GM18520 (cell line): ENCODE measurements around the gene MEN1.
"Not testable (repeated sequence)": the region's sequence is repeated elsewhere in the genome, so short reads cannot be mapped to it uniquely, and the experiment has no call there.

Experiments
- ATAC-seq: cut with Tn5 transposase; IDR thresholded peaks from one replicate; pipeline ENCODE4 v1.9.1; 2021; ENCODE audit not compliant: unreplicated experiment

Gene MEN1

GRCh38 chr11:64834031-64834722 is 23.8 kb upstream of the MEN1 start:
- no peak for ATAC-seq

GRCh38 chr11:64833509-64833908 is 23.2 kb upstream of the MEN1 start:
- ATAC-seq: no peak

GRCh38 chr11:64833198-64833502 is 22.8 kb upstream of the MEN1 start:
- no peak for ATAC-seq

DNA sequence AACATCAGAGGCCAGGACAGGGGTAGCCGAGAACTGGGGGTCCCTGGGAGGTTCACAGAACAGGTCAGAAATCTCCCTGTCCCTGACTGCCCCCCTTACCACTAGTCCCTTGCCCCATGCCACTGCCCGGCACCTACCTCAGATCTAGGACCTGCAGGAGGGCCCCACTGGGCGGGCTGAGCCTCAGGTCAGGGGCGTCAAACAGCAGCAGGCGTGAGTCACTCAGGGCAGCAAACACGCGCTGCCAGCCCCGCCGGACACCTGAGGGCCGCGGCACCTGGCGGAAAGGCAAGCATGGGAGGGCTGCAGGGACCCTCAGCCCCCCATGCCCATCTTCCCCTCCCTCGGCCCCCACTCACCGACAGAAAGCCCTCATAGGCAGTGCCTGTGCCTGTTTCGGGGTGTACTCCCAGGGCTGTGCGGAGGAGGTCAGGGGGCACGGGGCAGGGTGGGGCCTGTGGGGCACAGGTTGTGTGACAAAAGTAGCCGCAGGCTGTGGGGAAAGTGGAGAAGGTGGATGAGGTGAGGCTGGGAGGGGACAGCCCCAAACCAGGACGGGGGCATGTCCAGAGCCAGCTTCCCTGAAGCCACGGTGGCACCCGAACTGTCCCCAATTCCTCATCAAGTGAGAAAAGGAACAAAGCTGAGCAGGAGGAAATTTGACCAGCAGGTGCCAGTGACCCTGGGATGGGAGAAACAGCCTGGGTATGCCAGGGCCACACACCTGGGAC is 22.3 kb upstream of the MEN1 start:
- ATAC-seq: no peak

DNA sequence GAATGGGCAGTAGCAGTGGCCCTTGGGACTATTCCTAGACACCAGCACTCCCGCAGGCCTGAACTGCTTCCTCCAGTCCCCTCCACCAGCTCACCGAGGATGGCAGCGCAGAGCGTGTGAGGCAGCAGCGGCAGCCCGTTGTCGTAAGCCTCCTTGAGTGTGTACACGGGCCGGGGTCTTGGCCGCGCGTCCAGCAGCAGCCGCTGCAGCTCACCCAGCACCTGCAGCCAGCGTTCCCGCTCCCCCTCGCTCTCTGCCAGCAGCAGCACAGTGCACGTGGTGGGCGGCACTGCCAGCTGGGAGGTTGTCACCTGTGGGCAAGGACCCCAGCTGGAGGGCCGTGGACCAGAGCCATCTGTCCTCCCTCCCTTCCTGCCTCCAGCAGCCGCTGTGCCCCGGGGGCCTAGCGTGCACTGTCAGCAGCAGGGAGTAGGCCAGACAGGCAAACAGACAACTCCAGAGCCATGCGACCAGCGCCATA is 21.1 kb upstream of the MEN1 start:
- no peak for ATAC-seq

- no peak for ATAC-seq
Measured at GRCh38 chr11:64829536-64830251, 19.3 kb upstream of the MEN1 start.

DNA sequence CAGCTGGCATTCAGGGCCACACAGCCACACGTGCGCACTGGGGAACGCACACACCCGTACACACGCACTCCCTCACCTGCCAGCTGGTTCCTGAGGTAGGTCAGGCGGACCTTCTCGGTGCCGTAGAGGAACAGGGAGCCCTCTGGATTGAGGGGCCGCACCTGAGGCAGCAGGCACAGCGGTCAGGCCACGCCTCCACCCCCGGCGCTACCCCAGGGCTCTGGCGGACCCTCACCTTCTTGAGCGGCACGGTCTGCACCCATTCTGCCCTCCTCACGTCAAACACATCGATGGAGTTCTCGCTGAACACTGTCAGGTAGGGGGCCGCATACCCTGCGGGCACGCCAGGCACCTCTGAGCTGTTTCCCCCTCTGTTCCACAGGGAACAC is 17.1 kb upstream of the MEN1 start:
- ATAC-seq: no peak

DNA sequence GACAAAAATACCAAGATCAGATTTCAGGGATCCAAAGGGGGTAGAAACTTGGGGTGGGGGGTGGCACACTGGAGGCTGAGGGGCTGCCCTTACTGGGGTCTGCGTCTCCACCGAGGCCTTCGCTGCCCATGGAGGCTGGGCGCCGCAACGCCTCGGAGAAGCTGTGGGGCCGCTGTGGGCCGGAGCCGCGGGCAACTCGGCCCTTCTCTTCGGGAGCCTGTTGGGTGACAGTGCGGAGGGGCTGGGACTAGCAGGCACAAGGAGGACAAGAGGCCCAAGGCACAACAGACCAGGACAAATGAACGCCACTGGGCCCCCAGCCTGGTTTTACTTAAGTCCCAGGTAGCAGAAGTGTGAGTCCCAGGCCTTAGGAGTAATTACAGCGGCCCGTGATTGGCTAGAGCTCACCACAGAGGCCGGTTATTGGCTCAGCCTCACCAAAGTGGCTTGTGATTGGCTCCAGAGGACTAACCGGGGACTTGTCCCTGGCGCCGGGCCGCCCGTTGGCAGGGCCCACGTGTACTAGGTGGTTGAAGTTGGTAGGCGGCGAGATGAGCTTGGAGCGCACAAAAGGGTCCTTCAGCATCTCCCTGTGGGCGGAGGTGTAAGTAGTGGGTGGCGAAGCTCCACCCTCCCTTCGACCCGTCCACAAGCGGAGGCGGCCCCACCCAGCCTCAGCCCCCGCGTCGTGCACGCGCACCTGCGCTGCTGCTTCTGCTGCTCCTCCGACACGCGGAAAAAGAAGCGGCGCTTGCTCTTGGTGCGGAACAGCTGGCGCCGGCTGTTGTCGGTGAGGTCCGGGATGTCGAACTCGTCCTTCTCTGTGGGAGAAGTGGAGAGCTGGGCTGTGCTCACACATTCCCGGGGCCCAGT is 16.5 kb upstream of the MEN1 start:
- no peak for ATAC-seq

DNA sequence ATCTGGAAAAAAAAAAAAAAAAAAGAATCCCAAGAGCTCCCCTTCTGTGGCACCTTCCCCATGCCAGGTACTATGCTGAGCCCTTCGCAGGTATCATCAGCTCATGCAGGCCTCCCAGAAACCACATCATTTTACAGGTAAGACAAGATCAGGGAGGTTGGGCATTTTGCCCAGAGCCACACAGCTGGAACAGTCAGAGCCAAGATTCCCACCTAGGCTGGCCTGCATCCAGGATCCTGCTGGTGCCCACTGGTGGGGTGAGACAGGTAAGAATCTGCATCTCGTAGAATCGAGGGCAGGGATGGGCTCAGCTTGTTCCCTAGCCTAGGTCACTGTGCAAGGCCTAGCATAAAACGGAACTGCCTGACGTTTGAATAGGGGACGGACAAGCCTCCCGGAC is 15.7 kb upstream of the MEN1 start:
- ATAC-seq: no peak

DNA sequence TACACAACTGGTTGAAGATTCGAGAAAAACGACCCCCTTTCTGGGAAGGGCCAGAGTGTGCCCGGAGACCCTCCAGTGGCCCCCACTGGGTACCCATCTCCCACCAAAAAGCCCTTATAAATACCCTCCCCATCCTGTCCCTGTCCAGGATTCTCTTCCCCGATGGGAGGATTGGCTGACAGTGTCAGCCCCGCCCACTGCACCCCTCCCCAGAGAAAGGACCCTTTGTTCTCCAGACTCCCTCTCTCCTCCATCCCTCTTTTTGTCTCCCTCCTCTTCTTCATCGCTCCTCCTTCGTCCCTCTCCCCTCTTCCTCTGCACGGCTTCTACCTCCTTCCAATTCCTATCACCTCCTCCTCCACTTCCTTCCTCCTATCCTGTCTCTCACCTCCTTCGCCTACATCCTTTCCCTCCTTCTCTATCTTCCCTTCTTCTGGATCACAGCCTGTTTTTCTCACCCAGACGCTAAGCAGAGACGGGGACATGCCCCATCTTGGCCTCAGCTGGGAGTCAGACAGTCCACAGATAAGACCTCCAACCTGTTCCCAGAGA is 13.3 kb upstream of the MEN1 start:
- ATAC-seq: no peak

DNA sequence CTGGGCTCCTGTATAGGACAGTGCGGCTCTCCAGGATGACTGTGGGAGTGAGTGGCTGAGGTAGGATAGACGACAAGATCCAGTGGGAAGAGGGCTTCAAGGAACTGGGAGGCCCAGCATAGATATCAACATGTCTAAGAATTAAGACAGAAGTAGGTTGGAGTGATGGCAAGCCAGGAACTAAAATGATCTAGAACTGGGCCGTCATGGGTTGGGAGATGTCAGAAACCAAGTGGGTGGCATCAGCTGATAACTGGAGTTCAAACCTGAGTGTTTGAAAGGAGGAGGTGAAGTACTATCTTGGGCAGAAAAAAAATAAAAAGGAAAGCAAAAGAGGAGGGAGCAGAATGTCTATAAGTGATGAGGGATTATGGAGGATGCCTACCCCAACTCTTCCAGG is 7.1 kb upstream of the MEN1 start:
- ATAC-seq: no peak

GRCh38 chr11:64815433-64815832 is 5.1 kb upstream of the MEN1 start:
- not testable (repeated sequence) for ATAC-seq

DNA sequence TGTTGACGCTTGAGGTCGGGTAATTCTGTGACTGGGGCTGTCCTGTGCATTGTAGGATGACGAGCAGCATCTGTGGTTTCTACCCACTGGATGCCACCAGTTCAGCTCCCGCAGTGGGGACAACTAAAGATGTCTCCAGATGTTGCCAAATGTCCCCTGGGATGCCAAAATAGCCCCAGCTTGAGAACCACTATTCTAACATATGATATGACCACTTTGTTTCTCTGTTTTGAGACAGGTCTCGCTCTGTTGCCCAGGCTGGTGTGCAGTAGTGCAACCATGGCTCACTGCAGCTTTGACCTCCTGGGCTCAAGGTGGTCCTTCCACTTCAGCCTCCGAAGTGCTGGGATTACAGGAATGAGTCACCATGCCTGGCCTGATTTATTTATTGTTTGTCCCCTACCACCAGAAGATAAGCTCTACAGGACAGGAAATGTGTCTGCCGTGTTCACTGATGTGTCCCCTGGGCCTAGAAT is 4.4 kb upstream of the MEN1 start:
- peak; percentile 54 for ATAC-seq

DNA sequence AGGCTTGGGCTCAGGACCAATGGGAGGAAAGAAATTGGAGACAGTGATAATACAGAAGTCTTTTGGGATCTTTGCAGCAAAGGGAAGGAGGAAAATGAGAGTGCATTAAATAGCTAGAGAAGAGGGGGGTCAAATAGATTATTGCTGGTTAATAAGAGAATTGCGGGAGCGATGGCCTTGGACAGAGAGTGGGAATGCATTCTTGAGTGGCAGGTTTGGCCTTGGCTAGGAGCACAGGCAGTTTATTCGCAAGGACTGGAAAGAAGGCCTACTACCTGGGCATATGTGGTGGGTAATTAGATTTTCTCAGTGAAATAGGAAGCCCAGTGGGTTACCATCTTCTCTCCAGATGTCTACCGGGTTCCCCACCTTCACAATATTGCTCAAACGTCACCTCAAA is 3.5 kb upstream of the MEN1 start:
- no peak for ATAC-seq

- ATAC-seq: no peak
Measured at GRCh38 chr11:64810891-64811272, 531 bp upstream of the MEN1 start.

DNA sequence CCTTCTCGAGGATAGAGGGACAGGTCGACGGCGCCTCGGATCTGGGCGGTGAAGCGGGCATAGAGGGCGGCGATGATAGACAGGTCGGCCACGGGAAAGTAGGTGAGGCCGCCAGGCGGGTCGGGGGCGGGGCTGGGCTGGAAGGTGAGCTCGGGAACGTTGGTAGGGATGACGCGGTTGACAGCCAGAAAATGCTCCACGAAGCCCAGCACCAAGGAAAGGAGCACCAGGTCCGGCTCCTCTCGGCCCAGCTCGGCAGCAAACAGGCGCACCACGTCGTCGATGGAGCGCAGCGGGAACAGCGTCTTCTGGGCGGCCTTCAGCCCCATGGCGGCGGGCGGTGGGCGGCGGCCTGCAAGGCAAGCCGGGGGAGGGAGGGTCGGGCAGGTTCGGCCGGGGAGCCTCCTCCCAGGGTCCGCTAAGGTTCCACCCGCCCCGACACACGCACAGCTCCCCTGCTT is 540 bp downstream of the MEN1 start:
- ATAC-seq: no peak

DNA sequence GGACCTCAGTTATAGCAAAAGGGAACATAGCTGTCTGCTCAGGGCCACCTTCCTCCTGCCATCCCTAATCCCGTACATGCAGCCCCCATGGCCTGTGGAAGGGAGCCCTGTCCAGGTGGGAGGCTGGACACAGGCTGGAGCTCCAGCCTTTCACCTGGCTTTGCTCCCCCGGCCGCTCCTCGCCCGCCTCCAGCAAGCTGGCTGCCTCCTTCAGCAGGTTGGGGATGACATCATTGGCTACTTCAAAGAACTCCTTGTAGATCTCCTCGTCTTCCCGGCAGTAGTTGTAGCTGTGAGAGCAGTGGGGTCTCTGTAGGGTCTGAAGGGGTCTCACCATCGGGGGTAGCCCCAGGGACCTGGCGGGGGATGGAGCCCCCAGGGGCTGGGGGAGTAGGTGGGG is 4.9 kb downstream of the MEN1 start:
- ATAC-seq: no peak

DNA sequence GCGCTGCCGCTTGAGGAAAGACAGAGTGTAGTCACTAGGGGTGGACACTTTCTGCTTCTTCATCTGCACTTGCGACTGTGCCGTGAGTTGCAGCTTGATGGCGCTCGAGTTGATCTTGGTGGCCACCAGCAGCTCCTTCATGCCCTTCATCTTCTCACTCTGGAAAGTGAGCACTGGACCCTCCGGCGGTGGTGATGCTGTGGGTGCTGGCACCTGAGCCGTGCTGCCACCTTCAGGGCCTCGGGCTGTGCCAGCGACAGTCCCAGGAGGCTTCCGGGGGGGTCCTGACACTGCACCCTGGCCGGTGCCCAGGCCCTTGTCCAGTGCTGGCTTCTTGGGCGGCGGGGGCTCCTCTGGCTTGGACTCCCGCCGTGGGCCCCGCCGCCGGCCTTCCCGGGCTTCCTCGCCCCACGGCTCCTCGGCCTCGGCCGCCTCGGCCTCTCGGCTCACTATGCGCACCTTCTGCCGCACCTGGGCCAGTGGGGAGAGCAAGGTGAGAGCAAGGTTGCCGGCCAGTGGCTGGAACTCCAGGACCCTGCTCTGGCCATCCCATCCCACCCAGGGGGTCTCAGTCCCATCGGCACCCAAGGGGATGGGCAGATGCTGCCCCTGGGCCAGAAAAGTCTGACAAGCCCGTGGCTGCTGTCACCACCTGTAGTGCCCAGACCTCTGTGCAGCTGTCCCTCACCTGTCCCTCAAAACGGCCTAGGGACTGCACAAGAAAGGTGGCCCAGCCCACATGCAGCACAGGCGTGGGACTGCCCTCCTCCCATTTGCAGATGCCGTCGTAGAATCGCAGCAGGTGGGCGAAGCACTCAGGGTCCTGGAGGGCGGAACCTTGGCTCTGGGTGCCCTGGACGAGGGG is 5.8 kb downstream of the MEN1 start:
- ATAC-seq: no peak

DNA sequence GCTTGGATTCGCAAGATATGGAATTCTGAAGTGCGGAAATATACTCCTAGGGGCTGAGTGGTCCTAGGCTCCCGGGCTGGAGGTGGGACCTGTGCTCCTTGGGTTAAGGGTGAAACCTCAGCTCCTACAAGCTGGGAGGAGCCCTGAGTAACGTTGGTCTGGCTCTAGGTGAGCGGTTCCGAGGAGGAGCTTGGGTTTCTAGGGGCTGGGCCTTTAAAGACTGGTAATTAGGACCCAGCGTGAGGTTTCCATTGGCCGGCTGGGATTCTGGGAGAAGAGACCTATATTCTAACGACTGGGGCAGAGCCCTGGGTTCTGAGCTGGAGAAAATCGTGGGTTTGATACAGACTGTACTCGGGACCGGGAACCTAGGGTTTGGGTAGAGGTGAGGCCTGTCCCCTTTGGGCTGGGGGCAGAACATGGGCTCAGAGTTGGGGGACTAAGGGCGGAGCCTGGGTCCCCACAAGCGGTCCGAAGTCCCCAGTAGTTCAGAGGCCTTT is 6.5 kb downstream of the MEN1 start:
- ATAC-seq: no peak
